Rectal smooth muscle tissue (tissue), 1 donor: ENCODE results near the gene POLG.

Experiments
- H3K27ac ChIP-seq: one replicate; pipeline ENCODE4 v1.7.0; 2013; ENCODE audit warnings: low read depth, low read length, inconsistent platforms
- H3K27me3 ChIP-seq: one replicate; pipeline ENCODE4 v1.7.0; 2013; ENCODE audit warnings: low read length; ENCODE audit not compliant: control insufficient read depth, insufficient read depth
- H3K36me3 ChIP-seq: one replicate; pipeline ENCODE4 v1.7.0; 2013; ENCODE audit warnings: low read length; ENCODE audit not compliant: control insufficient read depth, insufficient read depth
- H3K4me1 ChIP-seq: one replicate; pipeline ENCODE4 v1.7.0; 2013; ENCODE audit warnings: low read length; ENCODE audit not compliant: control insufficient read depth, insufficient read depth
- H3K4me3 ChIP-seq: one replicate; pipeline ENCODE4 v1.7.0; 2013; ENCODE audit warnings: low read length
- H3K9ac ChIP-seq: one replicate; pipeline ENCODE4 v1.7.0; 2013; ENCODE audit warnings: low read length

The POLG gene

DNA sequence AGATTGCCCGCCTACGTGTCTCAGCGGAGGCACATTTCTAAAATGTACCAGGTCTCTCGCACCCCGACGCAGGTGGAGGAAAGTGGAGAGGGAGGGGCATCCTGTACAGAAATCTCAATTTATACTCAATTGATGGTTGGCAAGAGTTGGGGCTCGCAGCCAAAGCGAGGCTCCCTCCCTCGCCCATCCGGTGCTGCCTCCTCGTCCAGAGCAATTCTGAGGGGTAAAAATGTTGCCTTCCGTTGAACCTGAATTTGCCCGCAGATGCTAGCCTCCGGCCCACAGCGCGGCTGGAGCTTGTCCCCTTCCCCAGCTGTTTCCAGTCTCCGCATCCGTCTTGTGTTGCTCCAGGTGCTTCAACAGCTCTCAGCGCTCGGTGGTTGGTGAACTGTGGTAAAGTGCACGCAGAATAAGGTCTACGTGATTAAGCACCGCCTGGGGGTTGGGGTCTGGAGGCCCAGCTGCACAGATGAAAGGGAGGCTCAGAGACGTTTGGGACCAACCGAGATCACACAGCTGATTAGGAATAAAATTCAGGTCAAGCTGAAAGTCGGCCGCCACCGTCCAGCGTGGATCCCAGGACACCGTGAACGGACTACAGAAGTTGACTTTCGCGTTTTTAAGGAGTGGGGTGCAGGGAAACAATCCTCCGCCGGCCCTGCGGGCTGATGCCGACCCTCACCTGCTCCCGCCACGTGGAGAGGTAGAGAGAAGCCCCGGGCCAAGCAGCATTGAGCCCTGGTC is 846 bp upstream of the POLG start:
- Histone ChIP-seq H3K4me3 (peak overlapping the region; percentile 79), H3K9ac (peak overlapping the region; percentile 56)

DNA sequence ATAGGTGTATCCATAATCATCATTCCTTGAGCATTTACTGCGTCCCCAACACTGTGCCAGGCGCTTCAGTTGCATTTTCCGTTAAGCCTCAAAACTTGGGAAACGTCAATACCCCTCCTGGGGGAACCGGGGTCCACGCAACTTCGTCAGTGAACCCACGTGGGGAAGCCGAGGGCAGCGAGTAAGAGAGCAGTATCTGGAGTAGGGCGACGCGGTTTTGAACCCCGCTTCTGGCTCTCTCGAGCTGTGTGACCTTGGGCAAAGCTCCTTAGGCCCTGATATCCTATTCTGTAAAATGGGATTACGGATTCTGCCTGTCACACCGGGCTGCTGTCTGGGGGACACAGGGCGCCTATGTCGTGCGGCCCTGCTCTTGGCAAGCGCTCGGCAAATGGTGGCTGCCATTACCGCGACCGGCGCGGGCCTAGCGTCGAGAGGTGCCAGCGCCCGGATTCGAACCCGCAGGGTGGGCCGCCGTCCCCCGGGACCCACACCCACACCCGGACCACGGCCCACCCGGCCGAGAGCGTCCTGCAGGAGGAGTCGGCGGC is 590 bp downstream of the POLG start:
- Histone ChIP-seq H3K27ac (peak overlapping the region; percentile 90), H3K4me1 (peaks cover 20% of the 10 kb centered on the region), H3K9ac (peak overlapping the region; percentile 73)

More for the DNA sequence above, 846 bp upstream of the POLG start:
- peaks cover 11% of the 10 kb centered on the region for H3K36me3 ChIP-seq
- no peaks in the 10 kb centered on the region for H3K27me3 ChIP-seq
- H3K4me1 ChIP-seq = peaks cover 20% of the 10 kb centered on the region
- no peak overlapping the region for H3K27ac ChIP-seq

DNA sequence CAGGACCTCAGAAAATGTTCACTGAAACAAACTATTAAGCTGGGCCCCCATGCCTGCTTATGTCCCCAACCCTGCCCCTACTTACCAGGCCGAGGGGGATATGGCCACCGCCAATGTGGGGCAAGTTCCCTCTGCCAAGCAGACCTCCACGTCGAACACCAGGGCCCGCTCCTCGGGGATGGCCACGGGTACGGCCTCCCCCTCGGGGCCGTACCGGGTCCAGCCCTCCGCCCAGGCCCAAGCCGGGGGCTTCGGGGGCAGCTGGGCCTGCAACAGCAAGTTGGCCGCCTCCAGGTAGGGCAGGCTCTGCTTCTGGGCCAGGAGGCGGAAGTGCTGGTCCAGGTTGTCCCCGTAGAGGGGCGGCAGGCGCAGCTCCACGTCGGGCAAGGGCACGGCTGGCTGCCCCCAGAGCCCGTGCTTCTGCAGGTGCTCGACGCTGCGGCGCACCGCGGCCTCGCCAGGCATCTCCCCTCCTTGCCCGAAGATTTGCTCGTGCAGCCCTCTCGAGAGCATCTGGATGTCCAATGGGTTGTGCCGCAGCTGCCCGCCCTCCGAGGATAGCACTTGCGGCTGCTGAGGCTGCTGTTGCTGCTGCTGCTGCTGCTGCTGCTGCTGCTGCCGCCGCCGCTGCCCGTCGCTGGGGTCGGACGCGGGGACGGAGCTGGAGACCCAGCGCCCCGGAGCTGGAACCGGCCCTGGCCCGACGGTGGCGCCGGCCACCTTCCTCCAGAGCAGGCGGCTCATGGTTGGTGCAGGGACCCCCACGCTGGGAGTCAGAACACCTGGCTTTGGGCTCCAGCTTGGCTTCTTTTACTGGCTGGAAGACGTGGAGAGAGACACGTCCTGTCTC is 1.4 kb downstream of the POLG start:
- Histone ChIP-seq H3K9ac (no peak overlapping the region), H3K27ac (no peak overlapping the region), H3K27me3 (no peaks in the 10 kb centered on the region), H3K36me3 (peaks cover 24% of the 10 kb centered on the region), H3K4me1 (peaks cover 20% of the 10 kb centered on the region), H3K4me3 (peak overlapping the region; percentile 79)

More for the DNA sequence above, 590 bp downstream of the POLG start:
- Histone ChIP-seq H3K4me3 (peak overlapping the region; percentile 79), H3K36me3 (peaks cover 16% of the 10 kb centered on the region), H3K27me3 (no peaks in the 10 kb centered on the region)

DNA sequence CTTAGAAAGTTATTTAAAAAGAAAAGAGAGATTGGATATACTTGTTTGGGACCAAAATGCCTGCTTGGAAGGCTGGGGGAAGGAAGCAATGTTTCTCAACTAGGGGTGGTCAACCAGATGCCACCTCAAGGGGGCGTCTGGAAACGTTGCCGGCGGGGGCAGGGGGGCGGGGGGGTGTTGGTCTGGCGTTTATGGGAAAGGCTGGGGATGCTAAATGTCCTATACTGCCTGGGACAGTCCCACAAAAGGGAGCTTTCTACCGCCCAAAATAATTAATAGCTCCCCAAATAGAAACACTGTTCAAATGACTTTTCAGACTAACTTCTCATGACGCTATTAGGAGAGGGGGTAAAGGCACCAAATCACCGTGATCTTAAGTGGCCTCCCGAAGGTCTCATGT is 2.2 kb downstream of the POLG start:
- H3K9ac ChIP-seq = no peak overlapping the region
- H3K4me3 ChIP-seq = no peak overlapping the region
- no peaks in the 10 kb centered on the region for H3K27me3 ChIP-seq
- no peak overlapping the region for H3K27ac ChIP-seq
- peaks cover 29% of the 10 kb centered on the region for H3K36me3 ChIP-seq
- peaks cover 20% of the 10 kb centered on the region for H3K4me1 ChIP-seq

DNA sequence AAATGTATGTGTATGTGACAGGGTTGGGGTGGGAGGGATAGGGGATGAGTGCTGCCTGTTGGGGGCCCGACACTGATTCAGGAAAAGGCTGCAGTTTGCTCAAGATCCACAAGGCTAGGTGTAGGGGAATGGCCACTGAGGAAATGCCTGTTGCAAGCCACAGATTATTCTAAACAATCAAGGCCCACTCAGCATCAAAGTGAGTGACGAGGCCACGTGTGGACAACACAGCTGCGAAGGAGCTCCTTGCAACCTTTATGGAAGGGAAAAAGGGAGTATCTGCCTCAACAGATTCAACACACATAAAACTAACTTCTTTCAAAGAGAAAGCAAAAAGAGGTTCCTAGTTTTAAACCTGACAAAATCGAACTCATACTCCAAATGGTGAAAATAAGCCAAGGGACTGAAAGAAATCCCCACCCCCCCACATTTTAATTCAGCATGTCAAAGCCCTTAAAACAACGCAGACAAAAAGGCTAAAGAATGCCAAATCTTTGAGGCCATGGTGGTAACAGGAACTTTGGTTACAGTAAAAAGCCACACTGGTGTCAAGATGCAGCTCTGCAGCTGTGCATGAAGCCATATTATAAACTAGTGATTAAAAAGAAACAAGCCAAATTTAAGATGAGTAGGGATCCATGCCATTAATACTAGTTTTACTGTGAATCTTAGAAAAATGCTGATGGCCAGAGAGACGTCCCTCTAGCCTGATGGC is 3.6 kb downstream of the POLG start:
- Histone ChIP-seq H3K4me3 (no peak overlapping the region), H3K36me3 (peaks cover 43% of the 10 kb centered on the region), H3K27ac (no peak overlapping the region), H3K27me3 (no peaks in the 10 kb centered on the region), H3K4me1 (peaks cover 20% of the 10 kb centered on the region), H3K9ac (no peak overlapping the region)

DNA sequence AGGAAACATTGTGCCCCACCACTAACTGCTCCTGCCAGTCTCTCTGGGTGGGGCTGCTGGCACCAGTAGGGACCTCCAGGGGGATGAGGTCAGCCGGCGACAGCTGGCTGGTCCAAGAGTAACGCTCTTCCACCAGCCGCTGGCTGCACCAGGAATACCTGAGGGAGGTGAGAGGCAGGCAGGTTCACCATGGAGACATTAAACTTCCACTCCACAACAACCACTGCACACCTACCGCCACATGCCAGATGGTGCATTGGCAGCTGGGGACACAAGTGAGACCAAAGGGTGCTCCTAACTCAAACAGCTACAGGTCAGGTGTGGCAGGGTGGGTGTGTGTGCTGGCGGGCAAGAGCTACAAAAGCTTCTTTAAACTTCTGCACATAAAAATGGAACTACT is 4.5 kb downstream of the POLG start:
- no peak overlapping the region for H3K27ac ChIP-seq
- peaks cover 52% of the 10 kb centered on the region for H3K36me3 ChIP-seq
- H3K27me3 ChIP-seq = no peaks in the 10 kb centered on the region

DNA sequence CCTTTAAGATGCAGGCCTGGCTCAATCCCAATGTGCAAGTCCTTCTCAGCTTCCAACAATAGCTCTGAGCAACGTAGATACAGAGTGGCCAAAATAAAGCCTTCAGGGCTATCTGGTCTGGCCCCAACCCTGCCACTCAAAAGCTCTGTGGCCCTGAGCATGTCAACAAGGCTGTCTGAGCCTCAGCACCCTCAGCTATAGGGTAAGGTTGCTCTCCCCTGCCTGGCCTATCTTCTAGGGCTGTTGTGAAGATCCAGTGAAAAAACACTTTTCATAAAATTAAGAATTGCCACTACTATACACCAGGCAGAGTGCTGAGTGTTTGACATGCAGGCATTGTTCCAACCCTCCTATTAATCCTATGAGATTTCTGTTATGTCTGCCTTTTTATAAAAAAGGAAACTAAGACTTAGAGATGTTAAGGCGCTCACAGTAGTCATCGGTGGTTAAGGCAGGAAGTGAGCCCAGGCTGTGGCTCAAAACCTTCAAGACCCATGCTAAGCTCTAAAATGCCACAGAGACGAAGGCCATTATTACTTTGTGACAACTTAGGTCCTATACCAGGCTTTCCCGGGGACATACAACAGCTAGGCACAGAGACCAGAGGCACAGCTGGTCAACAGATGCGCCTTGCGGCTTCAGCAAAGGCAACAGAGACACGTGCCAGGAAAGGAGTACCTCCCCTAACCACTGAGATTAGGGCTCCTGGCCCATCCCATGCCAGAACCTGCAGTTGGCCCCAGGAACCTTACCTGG is 5.1 kb downstream of the POLG start:
- Histone ChIP-seq H3K4me3 (no peak overlapping the region), H3K27ac (no peak overlapping the region), H3K27me3 (no peaks in the 10 kb centered on the region), H3K36me3 (peaks cover 58% of the 10 kb centered on the region), H3K4me1 (peaks cover 18% of the 10 kb centered on the region), H3K9ac (no peak overlapping the region)

More for the DNA sequence above, 4.5 kb downstream of the POLG start:
- Histone ChIP-seq H3K9ac (no peak overlapping the region), H3K4me1 (peaks cover 18% of the 10 kb centered on the region), H3K4me3 (no peak overlapping the region)

DNA sequence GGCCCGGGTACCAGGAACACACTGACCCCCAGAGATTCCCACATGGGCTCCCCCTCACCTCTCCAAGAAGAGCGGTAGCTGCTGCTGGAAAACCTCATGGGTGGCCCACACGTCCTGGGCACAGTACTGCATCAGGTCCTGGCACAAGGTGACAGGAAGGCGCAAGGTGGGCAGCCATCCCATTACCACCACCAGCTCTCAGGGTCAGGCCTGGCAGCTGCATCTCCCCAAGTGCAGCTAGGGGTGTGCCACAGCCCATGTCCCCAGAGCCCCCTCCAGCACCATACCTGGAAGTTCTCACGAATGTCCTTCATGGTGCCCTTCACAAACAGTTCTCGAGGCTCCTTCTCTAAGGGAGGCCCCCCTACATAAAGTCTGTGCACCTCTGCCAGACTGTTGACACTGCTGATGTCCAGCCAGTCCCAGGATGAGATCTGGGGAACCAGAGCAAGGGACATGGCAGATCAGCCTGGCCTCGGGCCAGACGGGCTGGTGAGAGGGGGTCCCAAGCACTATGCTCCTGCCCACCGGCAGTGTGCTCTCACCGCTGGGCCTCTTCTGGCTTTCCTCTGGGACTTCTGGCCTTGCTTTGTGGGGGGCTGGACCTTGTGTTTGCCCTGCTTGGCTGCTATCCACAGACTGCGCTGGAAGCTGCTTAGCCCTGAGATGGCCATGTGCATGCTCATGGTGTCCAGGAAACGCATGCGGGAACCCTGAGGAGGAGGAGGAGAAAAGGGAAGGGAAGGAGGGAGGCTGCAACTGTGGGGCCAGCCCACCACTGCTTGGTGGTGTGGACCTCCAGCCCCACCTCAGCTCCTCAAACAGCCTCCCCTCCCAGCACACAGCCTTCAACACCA is 6.0 kb downstream of the POLG start:
- Histone ChIP-seq H3K27me3 (no peaks in the 10 kb centered on the region), H3K4me3 (no peak overlapping the region), H3K9ac (no peak overlapping the region), H3K36me3 (peaks cover 67% of the 10 kb centered on the region), H3K27ac (no peak overlapping the region), H3K4me1 (peaks cover 15% of the 10 kb centered on the region)

DNA sequence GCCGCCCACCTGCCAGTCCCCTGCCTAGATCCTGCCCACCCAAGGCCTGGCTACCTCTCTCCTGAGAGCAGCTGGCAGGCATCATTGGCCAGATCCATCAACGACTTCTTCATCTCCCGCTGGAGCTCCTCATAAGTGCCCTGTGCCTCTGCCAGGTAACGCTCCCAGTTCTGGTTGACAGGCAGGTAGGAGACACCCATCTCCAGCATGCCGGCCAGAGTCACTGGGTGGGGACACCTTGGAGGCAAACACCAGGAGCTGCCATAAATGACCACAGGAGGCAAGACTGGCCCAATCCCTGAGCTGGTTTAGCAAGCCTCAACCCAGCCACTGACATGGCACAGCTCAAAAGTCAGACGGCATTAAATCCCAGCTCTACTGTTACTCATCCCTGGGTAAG is 7.5 kb downstream of the POLG start:
- Histone ChIP-seq H3K27me3 (no peaks in the 10 kb centered on the region), H3K4me1 (peaks cover 8% of the 10 kb centered on the region), H3K4me3 (no peak overlapping the region), H3K27ac (no peak overlapping the region), H3K9ac (no peak overlapping the region), H3K36me3 (peaks cover 81% of the 10 kb centered on the region)

DNA sequence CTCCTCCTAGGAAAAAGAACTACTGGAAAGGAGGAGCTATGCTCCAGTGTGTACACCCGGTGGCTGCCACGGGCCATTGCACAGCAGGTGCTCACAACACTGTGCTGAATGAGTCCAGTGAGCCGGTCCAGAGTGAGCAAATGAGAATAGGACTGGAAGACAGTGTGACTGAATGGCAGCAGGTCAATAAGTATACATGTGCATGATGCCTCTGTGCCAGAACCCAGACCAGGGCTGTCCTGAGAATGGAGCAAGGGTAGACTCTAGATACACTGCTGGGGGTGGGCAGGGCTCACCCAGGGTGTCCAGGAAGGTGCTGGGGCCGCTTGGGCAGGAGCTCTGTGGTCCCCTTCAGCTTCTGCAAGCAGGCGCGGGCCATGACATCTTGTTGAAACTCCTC is 8.3 kb downstream of the POLG start:
- Histone ChIP-seq H3K9ac (no peak overlapping the region), H3K27ac (no peak overlapping the region), H3K27me3 (no peaks in the 10 kb centered on the region), H3K4me3 (no peak overlapping the region), H3K36me3 (peaks cover 82% of the 10 kb centered on the region), H3K4me1 (peaks cover 2% of the 10 kb centered on the region)
